Measurements from ENCODE around the gene CPEB4.

The CPEB4 gene

DNA sequence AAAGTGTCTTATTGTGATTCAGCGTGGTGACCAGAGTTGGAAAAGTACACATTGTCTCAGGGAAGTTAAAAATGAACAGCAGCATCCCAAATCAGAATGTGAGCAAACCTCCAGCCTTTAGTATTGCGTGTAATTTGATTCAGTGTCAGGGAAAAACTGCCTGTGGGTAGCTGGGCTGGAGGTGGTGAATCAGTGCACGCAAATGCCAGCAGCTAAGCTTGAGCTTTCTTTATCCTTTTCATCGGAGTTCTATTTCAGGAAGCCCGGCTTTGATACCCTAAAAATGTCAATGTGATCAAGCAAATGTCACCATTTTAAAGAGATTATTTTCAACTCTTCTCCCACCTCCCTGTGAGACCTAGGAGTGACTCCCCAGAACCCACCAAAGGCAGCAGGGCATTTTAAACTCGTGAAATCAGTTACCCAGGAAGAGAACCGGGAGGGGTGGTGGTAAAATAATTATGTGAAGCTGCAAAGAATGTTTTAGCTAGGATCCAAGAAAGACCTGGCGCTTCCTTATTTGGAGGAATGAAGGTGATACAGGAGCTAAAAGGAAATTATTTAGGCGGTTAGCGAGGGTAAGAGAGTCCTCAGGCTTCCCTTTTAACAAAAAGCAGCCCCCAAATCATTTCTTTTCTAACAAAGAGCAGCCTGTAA is 75.2 kb downstream of the CPEB4 start:
- TF ChIP-seq ISL1 (CRISPR knock-in tag; IDR thresholded peaks at IDR 0.05), result no peak
- peak; percentile 72 for ATAC-seq

DNA sequence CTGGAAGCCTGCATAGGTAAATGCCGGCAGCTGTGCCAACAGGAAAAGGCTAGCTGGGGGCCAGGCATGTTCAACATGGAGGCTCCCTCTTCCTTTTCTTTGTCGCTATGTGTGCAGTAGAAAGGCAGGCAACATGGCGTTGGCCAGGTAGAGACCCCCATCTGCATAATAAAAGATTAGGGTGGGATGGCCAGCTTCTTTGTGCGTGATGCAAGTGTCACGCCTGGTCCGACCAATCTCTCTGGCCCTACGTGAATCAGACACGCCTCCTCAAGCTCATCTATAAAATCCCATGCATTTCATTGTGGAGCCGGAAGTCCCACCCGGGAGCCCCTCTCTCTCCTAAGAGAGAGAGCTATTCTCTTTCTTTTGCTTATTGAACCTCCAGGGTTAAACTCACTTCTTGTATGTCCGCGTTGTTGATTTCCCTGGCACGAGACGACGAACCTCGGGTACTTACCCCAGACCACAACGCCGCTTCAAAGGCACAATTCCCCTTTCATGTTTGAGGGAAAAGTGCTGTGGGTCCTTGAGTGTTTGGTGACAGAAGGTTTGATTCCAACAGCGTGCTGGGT is 75.8 kb downstream of the CPEB4 start:
- peak; percentile 89 for ATAC-seq
- no peak for TF ChIP-seq ISL1 (CRISPR knock-in tag; IDR thresholded peaks at IDR 0.05)
- TF ChIP-seq, protein P1, sequence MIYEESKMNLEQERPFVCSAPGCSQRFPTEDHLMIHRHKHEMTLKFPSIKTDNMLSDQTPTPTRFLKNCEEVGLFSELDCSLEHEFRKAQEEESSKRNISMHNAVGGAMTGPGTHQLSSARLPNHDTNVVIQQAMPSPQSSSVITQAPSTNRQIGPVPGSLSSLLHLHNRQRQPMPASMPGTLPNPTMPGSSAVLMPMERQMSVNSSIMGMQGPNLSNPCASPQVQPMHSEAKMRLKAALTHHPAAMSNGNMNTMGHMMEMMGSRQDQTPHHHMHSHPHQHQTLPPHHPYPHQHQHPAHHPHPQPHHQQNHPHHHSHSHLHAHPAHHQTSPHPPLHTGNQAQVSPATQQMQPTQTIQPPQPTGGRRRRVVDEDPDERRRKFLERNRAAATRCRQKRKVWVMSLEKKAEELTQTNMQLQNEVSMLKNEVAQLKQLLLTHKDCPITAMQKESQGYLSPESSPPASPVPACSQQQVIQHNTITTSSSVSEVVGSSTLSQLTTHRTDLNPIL (CRISPR knock-in tag; IDR thresholded peaks at IDR 0.05; ENCODE audit: low read depth), result no peak
- TF ChIP-seq GLIS3 (CRISPR knock-in tag; IDR thresholded peaks at IDR 0.05), result no peak
- no peak for TF ChIP-seq PPARA (CRISPR knock-in tag; IDR thresholded peaks at IDR 0.05; ENCODE audit: borderline replicate concordance)
- no peak for TF ChIP-seq TOX (CRISPR knock-in tag; IDR thresholded peaks at IDR 0.05; ENCODE audit: borderline replicate concordance)
- no peak for TF ChIP-seq ZFP3 (CRISPR knock-in tag; IDR thresholded peaks at IDR 0.05)
- no peak for TF ChIP-seq ESRRG (CRISPR knock-in tag; IDR thresholded peaks at IDR 0.05)
- TF ChIP-seq ZNF8 (CRISPR knock-in tag; IDR thresholded peaks at IDR 0.05), result no peak
- TF ChIP-seq, protein P2, sequence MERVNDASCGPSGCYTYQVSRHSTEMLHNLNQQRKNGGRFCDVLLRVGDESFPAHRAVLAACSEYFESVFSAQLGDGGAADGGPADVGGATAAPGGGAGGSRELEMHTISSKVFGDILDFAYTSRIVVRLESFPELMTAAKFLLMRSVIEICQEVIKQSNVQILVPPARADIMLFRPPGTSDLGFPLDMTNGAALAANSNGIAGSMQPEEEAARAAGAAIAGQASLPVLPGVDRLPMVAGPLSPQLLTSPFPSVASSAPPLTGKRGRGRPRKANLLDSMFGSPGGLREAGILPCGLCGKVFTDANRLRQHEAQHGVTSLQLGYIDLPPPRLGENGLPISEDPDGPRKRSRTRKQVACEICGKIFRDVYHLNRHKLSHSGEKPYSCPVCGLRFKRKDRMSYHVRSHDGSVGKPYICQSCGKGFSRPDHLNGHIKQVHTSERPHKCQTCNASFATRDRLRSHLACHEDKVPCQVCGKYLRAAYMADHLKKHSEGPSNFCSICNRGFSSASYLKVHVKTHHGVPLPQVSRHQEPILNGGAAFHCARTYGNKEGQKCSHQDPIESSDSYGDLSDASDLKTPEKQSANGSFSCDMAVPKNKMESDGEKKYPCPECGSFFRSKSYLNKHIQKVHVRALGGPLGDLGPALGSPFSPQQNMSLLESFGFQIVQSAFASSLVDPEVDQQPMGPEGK (CRISPR knock-in tag; IDR thresholded peaks at IDR 0.05; ENCODE audit: borderline replicate concordance), result no peak
- no peak for TF ChIP-seq CSDC2 (CRISPR knock-in tag; IDR thresholded peaks at IDR 0.05)
- no peak for TF ChIP-seq ZFP30 (CRISPR knock-in tag; IDR thresholded peaks at IDR 0.05)
- TF ChIP-seq ZNF565 (CRISPR knock-in tag; conservative IDR thresholded peaks at IDR 0.05; ENCODE audit: low read depth), result no peak

DNA sequence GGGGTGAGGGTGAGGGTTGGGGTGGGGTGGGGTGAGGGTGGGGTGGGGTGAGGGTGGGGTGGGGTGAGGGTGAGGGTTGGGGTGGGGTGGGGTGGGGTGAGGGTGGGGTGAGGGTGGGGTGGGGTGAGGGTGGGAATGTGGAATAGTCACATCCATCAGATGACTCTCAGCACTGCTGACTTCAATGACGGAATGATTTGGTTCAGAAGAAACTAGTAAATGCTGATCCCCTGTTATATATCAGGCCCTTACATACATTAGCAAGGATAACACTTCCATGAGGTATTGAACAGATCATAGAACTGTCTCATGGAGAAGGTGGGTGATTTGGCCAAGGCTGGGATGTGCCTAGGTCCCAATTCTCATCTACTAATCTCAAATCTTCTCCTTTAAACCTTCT is 76.4 kb downstream of the CPEB4 start:
- no peak for ATAC-seq
- TF ChIP-seq, protein P3, sequence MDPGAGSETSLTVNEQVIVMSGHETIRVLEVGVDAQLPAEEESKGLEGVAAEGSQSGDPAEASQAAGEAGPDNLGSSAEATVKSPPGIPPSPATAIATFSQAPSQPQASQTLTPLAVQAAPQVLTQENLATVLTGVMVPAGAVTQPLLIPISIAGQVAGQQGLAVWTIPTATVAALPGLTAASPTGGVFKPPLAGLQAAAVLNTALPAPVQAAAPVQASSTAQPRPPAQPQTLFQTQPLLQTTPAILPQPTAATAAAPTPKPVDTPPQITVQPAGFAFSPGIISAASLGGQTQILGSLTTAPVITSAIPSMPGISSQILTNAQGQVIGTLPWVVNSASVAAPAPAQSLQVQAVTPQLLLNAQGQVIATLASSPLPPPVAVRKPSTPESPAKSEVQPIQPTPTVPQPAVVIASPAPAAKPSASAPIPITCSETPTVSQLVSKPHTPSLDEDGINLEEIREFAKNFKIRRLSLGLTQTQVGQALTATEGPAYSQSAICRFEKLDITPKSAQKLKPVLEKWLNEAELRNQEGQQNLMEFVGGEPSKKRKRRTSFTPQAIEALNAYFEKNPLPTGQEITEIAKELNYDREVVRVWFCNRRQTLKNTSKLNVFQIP (CRISPR knock-in tag; IDR thresholded peaks at IDR 0.05; ENCODE audit: borderline replicate concordance, low read depth), result no peak
- TF ChIP-seq ZNF8 (CRISPR knock-in tag; IDR thresholded peaks at IDR 0.05) (no peak), TCF4 (CRISPR knock-in tag; IDR thresholded peaks at IDR 0.05; ENCODE audit: borderline replicate concordance) (no peak), PPARA (CRISPR knock-in tag; IDR thresholded peaks at IDR 0.05; ENCODE audit: borderline replicate concordance) (no peak)
- TF ChIP-seq, protein P1 (CRISPR knock-in tag; IDR thresholded peaks at IDR 0.05; ENCODE audit: low read depth), result no peak
- TF ChIP-seq, protein P4, sequence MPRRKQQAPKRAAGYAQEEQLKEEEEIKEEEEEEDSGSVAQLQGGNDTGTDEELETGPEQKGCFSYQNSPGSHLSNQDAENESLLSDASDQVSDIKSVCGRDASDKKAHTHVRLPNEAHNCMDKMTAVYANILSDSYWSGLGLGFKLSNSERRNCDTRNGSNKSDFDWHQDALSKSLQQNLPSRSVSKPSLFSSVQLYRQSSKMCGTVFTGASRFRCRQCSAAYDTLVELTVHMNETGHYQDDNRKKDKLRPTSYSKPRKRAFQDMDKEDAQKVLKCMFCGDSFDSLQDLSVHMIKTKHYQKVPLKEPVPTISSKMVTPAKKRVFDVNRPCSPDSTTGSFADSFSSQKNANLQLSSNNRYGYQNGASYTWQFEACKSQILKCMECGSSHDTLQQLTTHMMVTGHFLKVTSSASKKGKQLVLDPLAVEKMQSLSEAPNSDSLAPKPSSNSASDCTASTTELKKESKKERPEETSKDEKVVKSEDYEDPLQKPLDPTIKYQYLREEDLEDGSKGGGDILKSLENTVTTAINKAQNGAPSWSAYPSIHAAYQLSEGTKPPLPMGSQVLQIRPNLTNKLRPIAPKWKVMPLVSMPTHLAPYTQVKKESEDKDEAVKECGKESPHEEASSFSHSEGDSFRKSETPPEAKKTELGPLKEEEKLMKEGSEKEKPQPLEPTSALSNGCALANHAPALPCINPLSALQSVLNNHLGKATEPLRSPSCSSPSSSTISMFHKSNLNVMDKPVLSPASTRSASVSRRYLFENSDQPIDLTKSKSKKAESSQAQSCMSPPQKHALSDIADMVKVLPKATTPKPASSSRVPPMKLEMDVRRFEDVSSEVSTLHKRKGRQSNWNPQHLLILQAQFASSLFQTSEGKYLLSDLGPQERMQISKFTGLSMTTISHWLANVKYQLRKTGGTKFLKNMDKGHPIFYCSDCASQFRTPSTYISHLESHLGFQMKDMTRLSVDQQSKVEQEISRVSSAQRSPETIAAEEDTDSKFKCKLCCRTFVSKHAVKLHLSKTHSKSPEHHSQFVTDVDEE (CRISPR knock-in tag; IDR thresholded peaks at IDR 0.05), result no peak

DNA sequence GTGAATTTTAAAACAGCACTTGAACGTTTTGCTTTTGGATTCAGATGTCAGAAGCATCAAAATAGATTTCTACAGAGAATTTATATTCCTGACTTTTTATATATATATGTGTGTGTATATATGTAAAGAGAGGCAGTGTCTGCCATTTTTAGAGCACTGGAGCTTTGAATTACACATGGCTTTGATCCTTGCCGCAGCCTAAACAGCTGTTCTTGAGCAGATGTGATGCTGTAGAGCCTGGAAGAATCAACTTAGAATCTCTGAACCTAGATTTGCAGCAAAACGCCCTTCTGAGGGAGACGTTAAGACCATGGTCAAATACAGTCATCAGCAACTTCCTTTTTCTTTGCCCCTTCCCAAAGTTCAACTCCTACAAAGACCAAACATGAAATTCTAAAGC is 79.1 kb downstream of the CPEB4 start:
- TF ChIP-seq, protein P1 (CRISPR knock-in tag; IDR thresholded peaks at IDR 0.05; ENCODE audit: low read depth), result no peak
- TF ChIP-seq ESRRG (CRISPR knock-in tag; IDR thresholded peaks at IDR 0.05) (no peak), PPARA (CRISPR knock-in tag; IDR thresholded peaks at IDR 0.05; ENCODE audit: borderline replicate concordance) (no peak), ZNF70 (CRISPR knock-in tag; IDR thresholded peaks at IDR 0.05) (no peak), ARNTL (CRISPR knock-in tag; IDR thresholded peaks at IDR 0.05; ENCODE audit: borderline replicate concordance, low read depth) (no peak), ZNF565 (CRISPR knock-in tag; conservative IDR thresholded peaks at IDR 0.05; ENCODE audit: low read depth) (no peak)
- ATAC-seq, result no peak

Measured in SK-N-SH treated with all-trans-retinoic acid at 6 μM for 48 hours (cell line).